Skeletal muscle tissue (tissue), 4 donors: ENCODE results near the gene FSD2. TPM values are rescaled to one million over a fixed set of nuclear protein-coding genes. Genes with fewer than 3 reads are reported as not detected.
"Not testable (repeated sequence)": the region's sequence is repeated elsewhere in the genome, so short reads cannot be mapped to it uniquely, and the experiment has no call there.

Experiments used
- H3K27ac ChIP-seq: one replicate; pipeline ENCODE4 v1.7.0; 2013; ENCODE audit warnings: mild to moderate bottlenecking, low read depth, low read length, inconsistent platforms
- H3K27me3 ChIP-seq, 3 donors: one replicate each; pipeline ENCODE4 v1.7.0; 2013; ENCODE audit warnings: low read length in 3 of 3; ENCODE audit not compliant: control insufficient read depth in 3 of 3, insufficient read depth in 3 of 3
- H3K36me3 ChIP-seq, 3 donors: one replicate each; pipeline ENCODE4 v1.7.0; 2013; ENCODE audit warnings: low read length in 3 of 3; ENCODE audit not compliant: control insufficient read depth in 3 of 3, insufficient read depth in 3 of 3
- H3K4me1 ChIP-seq, 3 donors: one replicate each; pipeline ENCODE4 v1.7.0; 2013; ENCODE audit warnings: low read length in 3 of 3, mild to moderate bottlenecking in 3 of 3; ENCODE audit not compliant: control insufficient read depth in 3 of 3, insufficient read depth in 3 of 3
- H3K4me3 ChIP-seq, 3 donors: one replicate each; pipeline ENCODE4 v1.7.0; 2013; ENCODE audit warnings: low read length in 3 of 3
- H3K9ac ChIP-seq, 3 donors: one replicate each; pipeline ENCODE4 v1.7.0; 2013; ENCODE audit warnings: low read length in 3 of 3, mild to moderate bottlenecking in 3 of 3, moderate library complexity in 2 of 3, low read depth in 1 of 3
- H3K9me3 ChIP-seq, 3 donors: one replicate each; pipeline ENCODE4 v1.7.0; 2013; ENCODE audit warnings: low read length in 3 of 3; ENCODE audit not compliant: control insufficient read depth in 3 of 3
- total RNA-seq: library from RNA; depleted of rRNA; stranded (reverse); fragments of >200 nt; gene quantifications from one replicate; pipeline ENCODE4 v1.2.3, GENCODE V29; 2014
- donor health status: Osteomylitis.

Gene FSD2
- total RNA-seq, 1 donor from 2014 or later, result 26.6 TPM

DNA sequence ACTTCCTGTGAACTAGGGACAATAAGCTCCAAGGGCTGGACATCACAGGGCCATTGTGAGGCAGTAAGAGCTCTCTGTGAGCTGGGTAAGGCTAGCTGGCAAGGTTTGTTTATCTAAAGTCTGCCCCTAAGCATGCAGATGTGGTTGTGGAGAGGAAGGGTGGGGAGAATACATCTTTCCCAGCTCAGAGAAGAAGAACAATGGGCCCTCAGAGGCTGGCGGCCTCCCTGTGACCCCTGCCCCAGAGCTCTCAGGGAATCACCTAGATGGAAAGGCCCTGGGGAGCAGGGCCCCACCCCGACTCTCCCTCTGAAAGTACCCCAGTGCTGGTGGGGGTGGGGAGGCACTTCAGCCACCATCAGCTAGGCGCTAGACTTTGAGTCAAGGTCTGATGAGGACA, 91.9 kb downstream of the FSD2 start:
- H3K27me3 ChIP-seq, result peaks cover 4 to 25% (median 24%) of the 10 kb centered on the region in 3 donors

GRCh38 chr15:82712036-82712435, 93.8 kb downstream of the FSD2 start:
- H3K27me3 ChIP-seq, result peaks cover 4 to 28% (median 24%) of the 10 kb centered on the region in 3 donors
- no peak overlapping the region for H3K27ac ChIP-seq
- H3K9me3 ChIP-seq, result no peaks in the 10 kb centered on the region
- H3K4me1 ChIP-seq, result peaks cover 11 to 16% (median 13%) of the 10 kb centered on the region in 3 donors
- no peak overlapping the region for H3K4me3 ChIP-seq
- H3K9ac ChIP-seq, result no peak overlapping the region
- H3K36me3 ChIP-seq, result no peaks in the 10 kb centered on the region

More for the DNA sequence above, 91.9 kb downstream of the FSD2 start:
- Histone ChIP-seq H3K4me1 (peaks cover 9 to 11% (median 10%) of the 10 kb centered on the region in 3 donors), H3K27ac (no peak overlapping the region), H3K9ac (no peak overlapping the region), H3K36me3 (no peaks in the 10 kb centered on the region), H3K4me3 (no peak overlapping the region), H3K9me3 (no peaks in the 10 kb centered on the region)

DNA sequence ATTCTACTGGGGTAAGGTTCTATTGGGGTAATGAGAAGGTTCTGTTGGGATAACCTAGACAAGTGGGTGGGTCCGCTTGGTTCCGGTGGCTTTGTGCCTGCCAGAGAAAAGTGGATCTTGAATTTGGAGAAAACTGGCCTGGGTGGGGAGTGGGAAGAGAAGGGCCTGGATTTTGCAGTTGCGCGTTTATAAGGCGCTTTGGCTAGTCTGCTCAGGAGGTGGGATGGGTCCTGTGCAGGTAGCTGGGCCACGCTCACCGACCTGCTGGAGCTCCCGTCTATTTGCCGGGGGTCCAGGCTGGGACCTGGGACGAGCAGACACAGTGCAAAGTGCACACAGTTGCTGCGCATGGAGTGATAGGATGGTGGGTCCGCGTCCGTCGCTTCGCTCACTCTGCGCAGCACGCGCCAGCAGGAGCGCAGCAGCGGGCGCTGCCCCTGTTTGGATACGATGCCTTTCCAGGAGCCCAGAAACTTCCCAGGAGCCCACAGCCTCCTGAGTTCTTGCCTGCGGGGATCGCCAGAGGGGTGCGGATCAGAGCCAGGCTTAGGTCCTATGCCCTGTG, 94.9 kb downstream of the FSD2 start:
- Histone ChIP-seq H3K4me1 (peaks cover 11 to 16% (median 13%) of the 10 kb centered on the region in 3 donors), H3K27me3 (peaks cover 4 to 28% (median 24%) of the 10 kb centered on the region in 3 donors)

GRCh38 chr15:82710208-82710555, 95.7 kb downstream of the FSD2 start:
- no peak overlapping the region for H3K27ac ChIP-seq
- no peak overlapping the region for H3K9ac ChIP-seq
- no peaks in the 10 kb centered on the region for H3K9me3 ChIP-seq
- H3K4me3 ChIP-seq, result peak overlapping the region; percentile 59 to 73 (median 65)
- H3K27me3 ChIP-seq, result peaks cover 4 to 28% (median 24%) of the 10 kb centered on the region in 3 donors
- no peaks in the 10 kb centered on the region for H3K36me3 ChIP-seq
- peaks cover 11 to 16% (median 13%) of the 10 kb centered on the region in 3 donors for H3K4me1 ChIP-seq

More for the DNA sequence above, 94.9 kb downstream of the FSD2 start:
- Histone ChIP-seq H3K4me3 (no peak overlapping the region), H3K36me3 (no peaks in the 10 kb centered on the region), H3K9me3 (no peaks in the 10 kb centered on the region), H3K27ac (no peak overlapping the region), H3K9ac (no peak overlapping the region)

DNA sequence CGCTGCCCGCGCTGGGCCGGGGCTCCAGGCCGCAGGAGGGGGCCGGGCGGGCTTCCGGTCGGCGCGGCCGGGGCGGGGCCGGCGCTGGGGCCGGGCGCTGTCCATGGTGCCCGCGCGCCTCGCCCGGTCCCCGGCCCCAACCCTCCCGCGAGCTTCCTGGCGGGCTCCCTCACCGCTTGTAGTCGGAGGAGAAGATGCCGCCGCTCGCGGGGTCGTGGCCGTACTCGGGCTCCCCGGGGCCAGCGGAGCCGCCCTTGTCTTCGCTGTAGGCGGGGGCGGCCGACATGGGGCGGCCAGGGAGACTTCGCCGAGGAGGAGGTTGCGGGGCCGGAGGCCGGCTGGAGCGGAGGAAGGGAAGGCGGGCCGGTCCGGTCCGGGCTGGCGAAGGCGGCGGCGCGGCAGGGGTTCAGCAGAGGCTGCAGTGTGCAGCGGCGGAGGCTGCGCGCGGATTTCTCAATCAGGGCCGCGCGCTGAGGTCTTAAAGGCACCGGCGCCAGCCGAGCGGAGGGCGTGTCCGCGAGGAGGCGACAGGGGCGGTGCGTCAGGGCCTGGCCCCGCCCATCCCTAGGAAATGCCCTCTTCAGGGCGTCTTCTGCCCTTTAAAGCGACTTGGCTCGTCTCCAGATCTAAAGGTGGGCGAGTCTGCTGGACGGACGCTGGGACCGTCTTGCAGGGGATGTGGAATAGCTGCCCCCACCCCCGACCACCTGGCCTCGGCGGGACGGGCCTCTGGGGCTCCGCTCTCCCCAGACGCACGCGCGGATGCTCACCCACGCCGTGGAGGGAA, 96.3 kb downstream of the FSD2 start, which contains the start of gene AP3B2:
TSS of gene AP3B2 (minus strand) at position 455 of the 787 bp plus-strand sequence. CDS start at position 286, 169 bp downstream.
- Histone ChIP-seq H3K27ac (no peak within 1 kb of the TSS), H3K9ac (no peak within 1 kb of the TSS), H3K27me3 (peaks cover 4 to 28% (median 23%) of the 10 kb centered on the region in 3 donors)

DNA sequence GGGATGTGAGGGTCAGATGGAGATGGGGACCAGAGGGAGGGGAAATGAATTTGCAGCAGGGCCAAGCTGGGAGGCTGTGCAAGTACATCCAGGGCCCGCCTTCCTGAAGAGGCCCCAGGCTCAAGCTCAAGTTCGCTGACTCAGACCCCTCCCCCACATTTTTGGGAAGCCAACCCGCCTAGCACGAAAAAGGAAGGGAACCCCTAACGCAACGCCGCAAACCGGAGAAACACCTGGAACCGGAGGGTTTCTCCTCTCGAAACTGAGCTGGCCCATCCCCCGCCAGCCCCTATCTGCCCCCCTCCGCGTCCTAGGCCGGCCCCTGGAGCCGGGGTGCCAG, 96.8 kb downstream of the FSD2 start:
- H3K9ac ChIP-seq, result no peak overlapping the region
- H3K4me1 ChIP-seq, result peaks cover 11 to 16% (median 13%) of the 10 kb centered on the region in 3 donors
- no peak overlapping the region for H3K27ac ChIP-seq
- H3K27me3 ChIP-seq, result peaks cover 4 to 27% (median 18%) of the 10 kb centered on the region in 3 donors
- H3K9me3 ChIP-seq, result no peaks in the 10 kb centered on the region
- H3K36me3 ChIP-seq, result no peaks in the 10 kb centered on the region
- peak overlapping the region; percentile 38 to 49 (median 41) for H3K4me3 ChIP-seq

More for the DNA sequence above, 96.3 kb downstream of the FSD2 start, which contains the start of gene AP3B2:
- peak within 1 kb of the TSS; percentile 59 to 73 (median 65) for H3K4me3 ChIP-seq
- no peaks in the 10 kb centered on the region for H3K9me3 ChIP-seq
- H3K4me1 ChIP-seq, result peaks cover 11 to 16% (median 13%) of the 10 kb centered on the region in 3 donors
- H3K36me3 ChIP-seq, result no peaks in the 10 kb centered on the region

- not testable (repeated sequence) for H3K27ac ChIP-seq, H3K27me3 ChIP-seq, H3K4me3 ChIP-seq
These were observed 100.0 kb downstream of the FSD2 start for GRCh38 chr15:82705856-82706255.

More at GRCh38 chr15:82705856-82706255, 100.0 kb downstream of the FSD2 start:
- H3K9ac ChIP-seq, H3K36me3 ChIP-seq, H3K9me3 ChIP-seq: not testable (repeated sequence)
- peaks cover 11 to 16% (median 13%) of the 10 kb centered on the region in 3 donors for H3K4me1 ChIP-seq

Other genes starting within 250 kb of the FSD2 start
- 0.52 TPM for gene CPEB1, start 158.7 kb downstream of the FSD2 start, total RNA-seq
- not detected for gene AP3B2, start 96.2 kb downstream of the FSD2 start, total RNA-seq
- 6.8 TPM for gene WHAMM, start 3.6 kb upstream of the FSD2 start, total RNA-seq
- gene HOMER2, start 146.7 kb upstream of the FSD2 start, total RNA-seq, result 11.0 TPM
- 26.1 TPM for gene RAMAC, start 180.1 kb upstream of the FSD2 start, total RNA-seq
- 18.3 TPM for gene C15orf40, start 205.6 kb upstream of the FSD2 start, total RNA-seq